Activated CD4-positive, alpha-beta T cell treated with anti-CD3 and anti-CD28 coated beads, Interleukin-2, amount 10 ng/mL, durations not matched to agents 7 days and 5 days (primary cell): ENCODE results near the gene S100A5. TPM values are rescaled to one million over a fixed set of nuclear protein-coding genes. Genes with fewer than 3 reads are reported as not detected.

Experiments
- CTCF ChIA-PET: fragments of 350-600 bp; sonication (Branson Sonifier 250); formaldehyde crosslinking; loops from one replicate; lab custom pipeline; 2021; ENCODE audit warnings: antibody characterized with exemption; lab: Charles Lee
- POLR2A ChIA-PET: fragments of 350-600 bp; sonication (Branson Sonifier 250); formaldehyde crosslinking; loops from one replicate; lab custom pipeline; 2021; ENCODE audit warnings: antibody characterized with exemption; lab: Charles Lee
- DNase-seq: peaks from one replicate; pipeline ENCODE4 v3.0.0-alpha.2; 2020
- H3K27ac Mint-ChIP-seq: one replicate; pipeline ENCODE4 v1.8.0; 2021; ENCODE audit warnings: mild to moderate bottlenecking, moderate library complexity, mixed read lengths
- H3K27me3 Mint-ChIP-seq: one replicate; pipeline ENCODE4 v1.8.0; 2021; ENCODE audit warnings: mixed read lengths
- H3K36me3 Mint-ChIP-seq: one replicate; pipeline ENCODE4 v1.8.0; 2021; ENCODE audit warnings: low read depth, mixed read lengths
- H3K4me1 Mint-ChIP-seq: one replicate; pipeline ENCODE4 v1.8.0; 2021; ENCODE audit warnings: mixed read lengths
- H3K4me3 Mint-ChIP-seq: one replicate; pipeline ENCODE4 v1.8.0; 2021; ENCODE audit warnings: mild to moderate bottlenecking, moderate library complexity, mixed read lengths
- H3K9me3 Mint-ChIP-seq: one replicate; pipeline ENCODE4 v1.8.0; 2021; ENCODE audit warnings: mixed read lengths
- total RNA-seq, 2 experiments: library from RNA; stranded (reverse); gene quantifications; one replicate each; pipeline ENCODE4 v1.2.3, GENCODE V29; 2021

Gene S100A5
- total RNA-seq, 2 experiments from 2014 or later: 3.0 to 3.8 TPM

GRCh38 chr1:153535242-153536011 lies 5.3 kb downstream of the S100A5 start, which contains the start of gene S100A6:
Gene S100A6 (minus strand): TSS chr1:153535991. CDS start chr1:153535339, 652 bp downstream.
- CTCF ChIA-PET: interaction anchor here (0.6 to 7.2 kb wide), 12 partner anchors 10 to 93 kb away, joined by 3 to 99 read pairs (median 7); partner anchors contain the start of genes S100A1, S100A13, S100A2 and S100A4
- DNase-seq: peak; percentile 69
- POLR2A ChIA-PET: interaction anchor here (0.6 to 1.2 kb wide), 7 partner anchors 8 to 1684 kb away, joined by 3 to 8 read pairs (median 4); partner anchors contain the start of genes CHTOP and S100A4
- peaks cover 48% of the 10 kb centered on the region for H3K36me3 Mint-ChIP-seq
- H3K9me3 Mint-ChIP-seq: no peaks in the 10 kb centered on the region
- H3K4me1 Mint-ChIP-seq: peaks cover 81% of the 10 kb centered on the region
- no peaks in the 10 kb centered on the region for H3K27me3 Mint-ChIP-seq
- H3K27ac Mint-ChIP-seq: peak within 1 kb of the TSS; percentile 98
- H3K4me3 Mint-ChIP-seq: peak within 1 kb of the TSS; percentile 96

GRCh38 chr1:153534925-153535241 lies 5.9 kb downstream of the S100A5 start:
- Mint-ChIP-seq H3K4me1 (peaks cover 77% of the 10 kb centered on the region), H3K4me3 (peak overlapping the region; percentile 96), H3K27me3 (no peaks in the 10 kb centered on the region), H3K36me3 (peaks cover 42% of the 10 kb centered on the region), H3K27ac (peak overlapping the region; percentile 98), H3K9me3 (no peaks in the 10 kb centered on the region)
- POLR2A ChIA-PET: interaction anchor here (0.6 to 1.0 kb wide), 2 partner anchors 17 to 99 kb away, joined by 3 to 5 read pairs; partner anchors contain the start of gene CHTOP
- CTCF ChIA-PET: interaction anchor here (1.6 to 7.2 kb wide), 9 partner anchors 10 to 93 kb away, joined by 5 to 99 read pairs (median 11); partner anchors contain the start of genes S100A1, S100A13, S100A2 and S100A4
- no peak for DNase-seq

- H3K27me3 Mint-ChIP-seq: no peaks in the 10 kb centered on the region
- H3K4me3 Mint-ChIP-seq: peak overlapping the region; percentile 96
- no peak for DNase-seq
- H3K27ac Mint-ChIP-seq: peak overlapping the region; percentile 98
- ChIA-PET CTCF (interaction anchor here (1.0 to 7.2 kb wide), 12 partner anchors 11 to 100 kb away, joined by 4 to 99 read pairs (median 10); partner anchors contain the start of genes CHTOP, S100A1, S100A13 and S100A2), POLR2A (interaction anchor here (0.6 to 1.0 kb wide), 2 partner anchors 17 to 99 kb away, joined by 3 to 5 read pairs; partner anchors contain the start of gene CHTOP)
- H3K36me3 Mint-ChIP-seq: peaks cover 40% of the 10 kb centered on the region
- no peaks in the 10 kb centered on the region for H3K9me3 Mint-ChIP-seq
- peaks cover 72% of the 10 kb centered on the region for H3K4me1 Mint-ChIP-seq
Measured at GRCh38 chr1:153534226-153534924, 6.4 kb downstream of the S100A5 start.

GRCh38 chr1:153533689-153534201 lies 7.0 kb downstream of the S100A5 start:
- CTCF ChIA-PET: interaction anchor here (1.0 to 7.2 kb wide), 15 partner anchors 9 to 453 kb away, joined by 3 to 99 read pairs (median 10); partner anchors contain the start of genes CHTOP, S100A2 and S100A4
- H3K27me3 Mint-ChIP-seq: no peaks in the 10 kb centered on the region
- POLR2A ChIA-PET: interaction anchor here (1.7 kb wide), 1 partner anchor 34 kb away, joined by 6 read pairs; no protein-coding TSS in a partner anchor
- H3K9me3 Mint-ChIP-seq: no peaks in the 10 kb centered on the region
- peak overlapping the region; percentile 96 for H3K4me3 Mint-ChIP-seq
- peak overlapping the region; percentile 98 for H3K27ac Mint-ChIP-seq
- no peak for DNase-seq
- H3K4me1 Mint-ChIP-seq: peaks cover 69% of the 10 kb centered on the region
- peaks cover 42% of the 10 kb centered on the region for H3K36me3 Mint-ChIP-seq

DNA sequence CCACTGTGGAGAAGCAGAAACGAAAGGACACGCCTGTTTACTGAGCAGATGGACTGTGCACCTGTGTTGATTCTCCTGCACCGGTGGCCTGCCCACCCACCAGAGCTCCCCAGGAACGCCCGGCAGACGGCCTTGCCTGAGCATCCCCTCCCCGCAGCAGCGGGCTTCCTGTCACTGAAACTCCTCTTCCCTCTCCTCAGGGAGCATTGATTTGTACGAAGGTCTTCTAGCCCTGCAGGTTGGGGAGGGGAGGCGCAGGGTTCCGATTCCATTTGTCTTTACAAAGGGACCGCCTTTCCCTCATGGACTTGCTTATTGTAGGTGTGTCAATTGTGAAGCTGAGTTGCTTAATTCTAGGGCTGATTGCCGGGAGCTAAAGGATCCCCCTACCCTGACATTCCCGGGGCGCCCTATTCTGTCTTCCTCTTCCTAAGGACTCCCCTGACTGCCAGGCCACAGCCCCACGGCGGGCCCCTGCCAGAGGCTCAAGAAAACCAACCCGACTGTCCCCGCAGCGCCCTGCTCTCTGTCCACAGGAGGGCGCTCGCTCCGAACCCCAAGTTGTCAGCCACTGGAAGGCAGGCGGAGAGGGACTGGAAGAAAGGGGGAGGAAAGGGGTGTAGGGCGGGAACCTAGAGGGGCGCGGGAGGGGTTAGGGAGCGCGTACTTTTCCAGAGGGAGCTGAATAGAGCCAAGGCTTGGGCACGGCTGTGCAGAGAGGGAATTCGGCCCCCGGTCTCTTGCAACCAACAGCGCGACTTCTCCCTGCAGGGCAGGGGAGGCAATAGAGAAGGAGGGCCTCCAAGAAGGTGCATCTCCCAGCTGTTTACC lies 7.8 kb downstream of the S100A5 start:
- DNase-seq: peak; percentile 81
- Mint-ChIP-seq H3K9me3 (no peaks in the 10 kb centered on the region), H3K4me1 (peaks cover 64% of the 10 kb centered on the region), H3K4me3 (peak overlapping the region; percentile 96), H3K27me3 (no peaks in the 10 kb centered on the region), H3K27ac (peak overlapping the region; percentile 98), H3K36me3 (peaks cover 40% of the 10 kb centered on the region)
- POLR2A ChIA-PET: interaction anchor here (1.1 to 1.7 kb wide), 4 partner anchors 8 to 35 kb away, joined by 4 to 12 read pairs (median 6); partner anchors contain the start of genes S100A2 and S100A5
- CTCF ChIA-PET: interaction anchor here (0.7 to 7.2 kb wide), 25 partner anchors 8 to 802 kb away, joined by 3 to 99 read pairs (median 6); partner anchors contain the start of genes CHTOP, S100A2, S100A4 and S100A5

- peak; percentile 46 for DNase-seq
- H3K9me3 Mint-ChIP-seq: no peaks in the 10 kb centered on the region
- peaks cover 39% of the 10 kb centered on the region for H3K36me3 Mint-ChIP-seq
- H3K27ac Mint-ChIP-seq: peak overlapping the region; percentile 98
- H3K27me3 Mint-ChIP-seq: no peaks in the 10 kb centered on the region
- H3K4me3 Mint-ChIP-seq: peak overlapping the region; percentile 96
- H3K4me1 Mint-ChIP-seq: peaks cover 57% of the 10 kb centered on the region
- POLR2A ChIA-PET: interaction anchor here (1.1 to 1.7 kb wide), 5 partner anchors 9 to 101 kb away, joined by 3 to 12 read pairs (median 5); partner anchors contain the start of genes CHTOP, S100A2 and S100A5
- CTCF ChIA-PET: interaction anchor here (0.7 to 7.2 kb wide), 22 partner anchors 8 to 803 kb away, joined by 3 to 99 read pairs (median 6); partner anchors contain the start of genes CHTOP, S100A1, S100A13 and S100A2
Measured at GRCh38 chr1:153532181-153532580, 8.6 kb downstream of the S100A5 start.

DNA sequence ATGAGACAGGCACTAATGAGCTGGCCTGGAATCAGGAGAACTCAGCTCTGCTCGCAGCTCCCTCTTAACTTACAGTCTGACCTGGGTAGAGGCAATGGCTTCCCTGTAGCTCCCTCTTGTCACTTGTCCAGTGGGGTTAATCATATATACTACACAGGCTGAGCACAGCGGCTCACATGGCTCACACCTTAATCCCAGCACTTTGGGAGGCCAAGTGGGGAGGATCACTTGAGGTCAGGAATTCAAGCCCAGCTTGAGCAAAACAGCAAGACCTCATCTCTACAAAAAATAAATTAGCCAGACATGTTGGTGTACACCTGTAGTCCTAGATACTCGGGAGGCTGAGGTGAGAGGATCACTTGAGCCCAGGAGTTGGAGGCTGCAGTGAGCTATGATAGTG lies 9.1 kb downstream of the S100A5 start:
- Mint-ChIP-seq H3K4me1 (peaks cover 52% of the 10 kb centered on the region), H3K27ac (peak overlapping the region; percentile 98), H3K36me3 (peaks cover 37% of the 10 kb centered on the region), H3K27me3 (no peaks in the 10 kb centered on the region), H3K4me3 (no peak overlapping the region), H3K9me3 (no peaks in the 10 kb centered on the region)
- no peak for DNase-seq
- CTCF ChIA-PET: interaction anchor here (0.5 to 7.2 kb wide), 18 partner anchors 10 to 645 kb away, joined by 3 to 99 read pairs (median 6); partner anchors contain the start of genes CHTOP, S100A1, S100A13 and S100A2
- POLR2A ChIA-PET: interaction anchor here (1.1 to 1.7 kb wide), 5 partner anchors 9 to 102 kb away, joined by 3 to 12 read pairs (median 5); partner anchors contain the start of genes CHTOP, S100A2 and S100A5

DNA sequence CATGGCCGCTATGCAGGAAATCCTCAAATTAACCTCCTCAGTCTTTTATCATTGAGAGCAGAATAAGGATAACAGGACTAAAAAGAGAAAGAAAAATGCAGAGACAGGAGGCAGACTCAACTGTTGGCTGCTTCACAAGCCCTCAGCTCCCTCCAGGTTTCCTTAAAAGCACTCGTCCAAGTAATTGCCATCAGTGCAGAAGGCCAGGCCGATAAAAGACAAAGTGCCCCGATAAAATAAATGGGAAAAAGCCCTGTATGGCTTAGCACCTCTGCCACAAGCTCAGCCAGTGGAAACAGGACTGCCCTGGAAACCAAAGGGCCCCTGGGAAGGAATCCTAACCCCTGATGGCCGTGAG lies 13.1 kb downstream of the S100A5 start:
- CTCF ChIA-PET: interaction anchor here (0.9 kb wide), 1 partner anchor 18 kb away, joined by 3 read pairs; no protein-coding TSS in a partner anchor
- Mint-ChIP-seq H3K27ac (no peak overlapping the region), H3K9me3 (no peaks in the 10 kb centered on the region), H3K27me3 (no peaks in the 10 kb centered on the region), H3K4me1 (peaks cover 23% of the 10 kb centered on the region), H3K36me3 (peaks cover 12% of the 10 kb centered on the region), H3K4me3 (no peak overlapping the region)
- no peak for DNase-seq
- POLR2A ChIA-PET: interaction anchor here (0.6 to 0.7 kb wide), 2 partner anchors 8 to 359 kb away, joined by 4 read pairs; partner anchors contain the start of gene S100A6

- no peaks in the 10 kb centered on the region for H3K9me3 Mint-ChIP-seq
- POLR2A ChIA-PET: interaction anchor here (0.7 kb wide), 1 partner anchor 9 kb away, joined by 4 read pairs; the partner anchor contains the start of gene S100A6
- no peak overlapping the region for H3K27ac Mint-ChIP-seq
- DNase-seq: no peak
- no peak overlapping the region for H3K4me3 Mint-ChIP-seq
- no peaks in the 10 kb centered on the region for H3K27me3 Mint-ChIP-seq
- CTCF ChIA-PET: interaction anchor here (0.9 kb wide), 1 partner anchor 18 kb away, joined by 3 read pairs; no protein-coding TSS in a partner anchor
- H3K4me1 Mint-ChIP-seq: peaks cover 23% of the 10 kb centered on the region
- H3K36me3 Mint-ChIP-seq: peaks cover 14% of the 10 kb centered on the region
Measured at GRCh38 chr1:153527023-153527682, 13.6 kb downstream of the S100A5 start.

DNA sequence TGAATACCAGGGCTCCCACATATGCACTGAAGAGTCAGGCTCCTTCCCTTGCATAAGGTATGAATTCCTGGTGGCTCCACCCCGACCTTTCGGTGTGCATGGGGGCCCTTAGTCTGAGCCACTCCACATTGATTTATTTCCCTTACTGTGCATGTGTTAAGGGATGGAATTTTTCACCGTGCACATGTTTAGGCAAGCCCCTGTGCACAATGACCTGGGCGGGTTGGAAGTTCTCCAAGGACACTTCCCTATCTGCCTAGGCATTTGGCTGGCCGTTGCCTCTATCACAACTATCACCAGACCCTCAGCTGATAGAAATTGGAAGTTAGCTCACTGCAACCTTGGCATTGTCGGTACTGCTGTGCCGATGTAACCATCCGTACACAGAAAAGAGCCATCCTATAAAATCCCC lies 14.6 kb downstream of the S100A5 start:
- peaks cover 14% of the 10 kb centered on the region for H3K4me1 Mint-ChIP-seq
- no peak overlapping the region for H3K27ac Mint-ChIP-seq
- no peak overlapping the region for H3K4me3 Mint-ChIP-seq
- ChIA-PET CTCF (interaction anchor here (1.4 kb wide), 1 partner anchor 42 kb away, joined by 3 read pairs; no protein-coding TSS in a partner anchor), POLR2A (no interaction called here)
- H3K36me3 Mint-ChIP-seq: peaks cover 11% of the 10 kb centered on the region
- H3K27me3 Mint-ChIP-seq: no peaks in the 10 kb centered on the region
- no peak for DNase-seq
- H3K9me3 Mint-ChIP-seq: no peaks in the 10 kb centered on the region
